Neural cell (in vitro differentiated cells): Measurements from ENCODE around the gene B9D1.

Experiments
- CTCF ChIP-seq: fragments of 450-650 bp; IDR thresholded peaks from 2 replicates; pipeline ENCODE4 v1.5.1; 2014; ENCODE audit warnings: antibody characterized with exemption, mild to moderate bottlenecking, moderate library complexity; ENCODE audit not compliant: poor library complexity, severe bottlenecking
- EP300 ChIP-seq: fragments of 450-650 bp; conservative IDR thresholded peaks from 2 replicates; pipeline ENCODE4 v1.6.1; 2014; ENCODE audit warnings: antibody characterized with exemption, mild to moderate bottlenecking, moderate library complexity; ENCODE audit not compliant: poor library complexity, severe bottlenecking
- EZH2 ChIP-seq: fragments of 200-600, 300-800 bp; shearing (Covaris generic), sonication (generic); IDR thresholded peaks from 2 replicates; pipeline ENCODE4 v1.6.1; 2014; ENCODE audit warnings: antibody characterized with exemption, low read length, borderline replicate concordance, mild to moderate bottlenecking; ENCODE audit not compliant: insufficient read depth, poor library complexity, severe bottlenecking
- POLR2AphosphoS5 ChIP-seq: IDR thresholded peaks from 2 replicates; pipeline ENCODE4 v1.6.1; 2012
- REST ChIP-seq: IDR thresholded peaks from 2 replicates; pipeline ENCODE4 v1.6.1; 2012; ENCODE audit warnings: borderline replicate concordance

GRCh38 chr17:19360772-19361171, 1.8 kb downstream of the B9D1 start:
- TF ChIP-seq CTCF (no peak), REST (no peak), EP300 (no peak), EZH2 (no peak), POLR2AphosphoS5 (no peak)
